Trophoblast cell (in vitro differentiated cells and primary cell): ENCODE results near the gene TMEM219.
A peak's percentile ranks its signal among the peaks of the same experiment; 100 is the strongest.

ENCODE experiments used
- DNase-seq, 2 donors: peaks; one replicate each; pipeline ENCODE4 v3.0.0-alpha.2; 2016
- H2AFZ ChIP-seq: 2 replicates; pipeline ENCODE4 v1.6.1; 2013; ENCODE audit warnings: low read length, moderate library complexity, mild to moderate bottlenecking; ENCODE audit not compliant: insufficient read depth, poor library complexity
- H2AK5ac ChIP-seq: 2 replicates; pipeline ENCODE4 v1.6.1; 2013; ENCODE audit warnings: mild to moderate bottlenecking, low read length
- H2BK120ac ChIP-seq: 2 replicates; pipeline ENCODE4 v1.6.1; 2013; ENCODE audit warnings: low read length, mild to moderate bottlenecking, moderate library complexity; ENCODE audit not compliant: insufficient read depth, poor library complexity
- H2BK12ac ChIP-seq: 2 replicates; pipeline ENCODE4 v1.6.1; 2013; ENCODE audit warnings: mild to moderate bottlenecking, low read length, moderate library complexity
- H2BK5ac ChIP-seq: 2 replicates; pipeline ENCODE4 v1.6.1; 2013; ENCODE audit warnings: low read length, low read depth, moderate library complexity, mild to moderate bottlenecking; ENCODE audit not compliant: poor library complexity
- H3K14ac ChIP-seq: 2 replicates; pipeline ENCODE4 v1.6.1; 2013; ENCODE audit warnings: mild to moderate bottlenecking, low read length
- H3K18ac ChIP-seq: 2 replicates; pipeline ENCODE4 v1.6.1; 2013; ENCODE audit warnings: mild to moderate bottlenecking, low read length
- H3K23ac ChIP-seq: 2 replicates; pipeline ENCODE4 v1.6.1; 2013; ENCODE audit warnings: low read length
- H3K27ac ChIP-seq: 2 replicates; pipeline ENCODE4 v1.5.1; 2013; ENCODE audit warnings: low read depth, mild to moderate bottlenecking, inconsistent platforms, low read length, moderate library complexity
- H3K27me3 ChIP-seq: 2 replicates; pipeline ENCODE4 v1.6.1; 2013; ENCODE audit warnings: inconsistent platforms, mild to moderate bottlenecking, low read length, moderate library complexity; ENCODE audit not compliant: insufficient read depth
- H3K36me3 ChIP-seq, 2 experiments: 1 replicate in 1 of 2; 2 replicates in 1 of 2; pipeline ENCODE4 v1.6.1; 2013; ENCODE audit warnings: low read length in 2 of 2, mild to moderate bottlenecking in 2 of 2, moderate library complexity in 1 of 2; ENCODE audit not compliant: insufficient read depth in 2 of 2, control insufficient read depth in 1 of 2
- H3K4ac ChIP-seq: 2 replicates; pipeline ENCODE4 v1.6.1; 2013; ENCODE audit warnings: low read depth, mild to moderate bottlenecking, low read length, moderate library complexity
- H3K4me1 ChIP-seq, 2 experiments: 1 replicate in 1 of 2; 2 replicates in 1 of 2; pipeline ENCODE4 v1.6.1; 2013; ENCODE audit warnings: low read length in 2 of 2, mild to moderate bottlenecking in 2 of 2, moderate library complexity in 1 of 2; ENCODE audit not compliant: insufficient read depth in 2 of 2, control insufficient read depth in 1 of 2
- H3K4me2 ChIP-seq: 2 replicates; pipeline ENCODE4 v1.6.1; 2013; ENCODE audit warnings: inconsistent platforms, mild to moderate bottlenecking, low read length, moderate library complexity
- H3K4me3 ChIP-seq: 2 replicates; pipeline ENCODE4 v1.5.1; 2013; ENCODE audit warnings: mild to moderate bottlenecking, low read depth, low read length, inconsistent platforms
- H3K79me1 ChIP-seq: one replicate; pipeline ENCODE4 v1.6.1; 2013; ENCODE audit warnings: low read length
- H3K79me2 ChIP-seq: 2 replicates; pipeline ENCODE4 v1.6.1; 2013; ENCODE audit warnings: low read length, mild to moderate bottlenecking; ENCODE audit not compliant: control insufficient read depth, insufficient read depth, poor library complexity
- H3K9ac ChIP-seq: 2 replicates; pipeline ENCODE4 v1.6.1; 2013; ENCODE audit warnings: mild to moderate bottlenecking, low read length
- H3K9me3 ChIP-seq: 2 replicates; pipeline ENCODE4 v1.6.1; 2013; ENCODE audit warnings: low read depth, mild to moderate bottlenecking, control low read depth, inconsistent platforms, low read length; ENCODE audit not compliant: insufficient read depth
- H4K12ac ChIP-seq: 2 replicates; pipeline ENCODE4 v1.6.1; 2013; ENCODE audit warnings: low read depth, mild to moderate bottlenecking, low read length, moderate library complexity
- H4K8ac ChIP-seq: 2 replicates; pipeline ENCODE4 v1.6.1; 2013; ENCODE audit warnings: low read depth, mild to moderate bottlenecking, low read length, moderate library complexity
- H4K91ac ChIP-seq: one replicate; pipeline ENCODE4 v1.6.1; 2013; ENCODE audit warnings: low read depth, mild to moderate bottlenecking, low read length, moderate library complexity
- WGBS: extraction: QIAGEN DNeasy Blood & Tissue Kit; methylation state at CpG from one replicate; pipeline ENCODE4 v1.1.7; 2013; ENCODE audit warnings: missing lambda C conversion rate; ENCODE audit not compliant: insufficient read length, insufficient coverage; ENCODE audit errors: extremely low coverage; 5-methylcytosine and 5-hydroxymethylcytosine counted together

The TMEM219 gene

GRCh38 chr16:29991571-29991904, 29.7 kb downstream of the TMEM219 start:
- no peak for DNase-seq
- H3K36me3 ChIP-seq = peaks cover 62 to 64% of the 10 kb centered on the region in 2 experiments
- no peak overlapping the region for H2BK12ac ChIP-seq
- H3K79me1 ChIP-seq = peaks cover 11% of the 10 kb centered on the region
- H3K9ac ChIP-seq = no peak overlapping the region
- H3K4ac ChIP-seq = no peak overlapping the region
- H2AK5ac ChIP-seq = no peak overlapping the region
- no CpG with 5 or more reads among the region's 5 CpGs for WGBS
- no peak overlapping the region for H3K4me3 ChIP-seq
- H2BK120ac ChIP-seq = no peak overlapping the region
- no peak overlapping the region for H3K27ac ChIP-seq
- no peaks in the 10 kb centered on the region for H3K9me3 ChIP-seq
- no peak overlapping the region for H4K12ac ChIP-seq
- no peaks in the 10 kb centered on the region for H3K27me3 ChIP-seq
- H3K18ac ChIP-seq = no peak overlapping the region
- H3K14ac ChIP-seq = no peak overlapping the region
- H3K79me2 ChIP-seq = peaks cover 4% of the 10 kb centered on the region
- H4K91ac ChIP-seq = no peak overlapping the region
- H4K8ac ChIP-seq = no peak overlapping the region
- no peak overlapping the region for H2AFZ ChIP-seq
- H3K4me2 ChIP-seq = no peak overlapping the region
- H2BK5ac ChIP-seq = no peak overlapping the region
- H3K4me1 ChIP-seq = peaks cover 4 to 5% of the 10 kb centered on the region in 2 experiments
- no peak overlapping the region for H3K23ac ChIP-seq

GRCh38 chr16:29992344-29992967, 30.6 kb downstream of the TMEM219 start:
- Histone ChIP-seq H2BK12ac (no peak overlapping the region), H3K9ac (no peak overlapping the region), H4K12ac (no peak overlapping the region), H3K4me2 (no peak overlapping the region), H3K36me3 (peaks cover 53 to 55% of the 10 kb centered on the region in 2 experiments), H3K23ac (no peak overlapping the region), H3K14ac (no peak overlapping the region), H3K4me3 (no peak overlapping the region), H2AFZ (no peak overlapping the region), H3K4ac (no peak overlapping the region), H4K91ac (no peak overlapping the region), H3K27ac (no peak overlapping the region), H2BK120ac (no peak overlapping the region), H3K27me3 (no peaks in the 10 kb centered on the region), H3K9me3 (no peaks in the 10 kb centered on the region), H3K79me2 (peaks cover 7% of the 10 kb centered on the region), H4K8ac (no peak overlapping the region), H2AK5ac (no peak overlapping the region), H3K79me1 (peaks cover 11% of the 10 kb centered on the region), H3K4me1 (peaks cover 8 to 9% of the 10 kb centered on the region in 2 experiments), H2BK5ac (no peak overlapping the region), H3K18ac (no peak overlapping the region)
- no CpG with 5 or more reads among the region's 7 CpGs for WGBS
- DNase-seq = no peak

- WGBS = no CpG with 5 or more reads among the region's 25 CpGs
- no peak overlapping the region for H2BK12ac ChIP-seq
- H3K23ac ChIP-seq = no peak overlapping the region
These were observed 31.5 kb downstream of the TMEM219 start for GRCh38 chr16:29993191-29993902.

GRCh38 chr16:29993903-29994599, 32.2 kb downstream of the TMEM219 start:
- Histone ChIP-seq H3K4me3 (no peak overlapping the region), H4K8ac (no peak overlapping the region), H3K79me1 (peaks cover 11% of the 10 kb centered on the region), H2BK5ac (no peak overlapping the region), H3K18ac (no peak overlapping the region), H3K14ac (no peak overlapping the region), H2BK120ac (no peak overlapping the region), H3K9me3 (no peaks in the 10 kb centered on the region), H3K4me2 (peak overlapping the region; percentile 82), H3K27ac (no peak overlapping the region), H3K9ac (no peak overlapping the region), H2BK12ac (no peak overlapping the region), H3K23ac (no peak overlapping the region), H3K36me3 (peaks cover 37 to 43% of the 10 kb centered on the region in 2 experiments), H4K12ac (no peak overlapping the region), H2AK5ac (no peak overlapping the region), H3K4me1 (peaks cover 8 to 9% of the 10 kb centered on the region in 2 experiments), H2AFZ (no peak overlapping the region), H3K4ac (no peak overlapping the region), H3K79me2 (peaks cover 7% of the 10 kb centered on the region), H4K91ac (no peak overlapping the region), H3K27me3 (no peaks in the 10 kb centered on the region)
- no CpG with 5 or more reads among the region's 9 CpGs for WGBS
- no peak for DNase-seq

More at GRCh38 chr16:29993191-29993902, 31.5 kb downstream of the TMEM219 start:
- H3K4me3 ChIP-seq = no peak overlapping the region
- no peak overlapping the region for H4K91ac ChIP-seq
- H3K9ac ChIP-seq = no peak overlapping the region
- no peak overlapping the region for H3K18ac ChIP-seq
- H3K79me2 ChIP-seq = peaks cover 7% of the 10 kb centered on the region
- H3K4me2 ChIP-seq = no peak overlapping the region
- H3K79me1 ChIP-seq = peaks cover 11% of the 10 kb centered on the region
- DNase-seq = no peak
- H3K9me3 ChIP-seq = no peaks in the 10 kb centered on the region
- peaks cover 8 to 9% of the 10 kb centered on the region in 2 experiments for H3K4me1 ChIP-seq
- peaks cover 44 to 50% of the 10 kb centered on the region in 2 experiments for H3K36me3 ChIP-seq
- H3K27ac ChIP-seq = no peak overlapping the region
- no peak overlapping the region for H2BK5ac ChIP-seq
- H2AK5ac ChIP-seq = no peak overlapping the region
- no peaks in the 10 kb centered on the region for H3K27me3 ChIP-seq
- H2AFZ ChIP-seq = no peak overlapping the region
- no peak overlapping the region for H3K4ac ChIP-seq
- no peak overlapping the region for H4K12ac ChIP-seq
- no peak overlapping the region for H3K14ac ChIP-seq
- no peak overlapping the region for H2BK120ac ChIP-seq
- no peak overlapping the region for H4K8ac ChIP-seq
